PC-3 (cell line): ENCODE measurements around the gene TMEM45A. TPM values are rescaled to one million over a fixed set of nuclear protein-coding genes. Genes with fewer than 3 reads are reported as not detected.

Experiments used
- ATAC-seq: fragments of 200-7000 bp; cut with Tn5 transposase; 2 replicates; pipeline ENCODE4 v1.9.1; 2020; ENCODE audit warnings: mild to moderate bottlenecking, moderate library complexity
- BruUV-seq: library from RNA; stranded (reverse); fragments of 400-500 nt; replicated peaks from 2 replicates; lab custom pipeline; 2021; lab: Mats Ljungman, UMichigan
- CTCF ChIA-PET: fragments of 300-600 bp; sonication (Branson Sonifier 250); formaldehyde crosslinking; loops from one replicate; lab custom pipeline; 2022; ENCODE audit warnings: antibody characterized with exemption; lab: Charles Lee
- POLR2A ChIA-PET: fragments of 300-600 bp; sonication (Branson Sonifier 250); formaldehyde crosslinking; loops from one replicate; lab custom pipeline; 2022; ENCODE audit warnings: antibody characterized with exemption; ENCODE audit not compliant: unreplicated experiment; lab: Charles Lee
- DNase-seq: peaks from one replicate; pipeline ENCODE4 v3.0.0-alpha.2; 2015
- H2AFZ ChIP-seq: fragments of 300-600 bp; sonication (generic); 2 replicates; pipeline ENCODE4 v1.6.0; 2016; ENCODE audit warnings: antibody characterized with exemption, low read length
- H3F3A ChIP-seq: fragments of 300-600 bp; sonication (generic); one replicate; pipeline ENCODE4 v1.6.0; 2017; ENCODE audit warnings: antibody characterized with exemption, low read length, control low read depth, mild to moderate bottlenecking; ENCODE audit not compliant: unreplicated experiment
- H3K27ac ChIP-seq: fragments of 300-600 bp; sonication (generic); 2 replicates; pipeline ENCODE4 v1.5.1; 2016; ENCODE audit warnings: mild to moderate bottlenecking, low read length
- H3K27me3 ChIP-seq: fragments of 300-600 bp; sonication (generic); 2 replicates; pipeline ENCODE4 v1.6.1; 2016; ENCODE audit warnings: low read length, mixed read lengths
- H3K36me3 ChIP-seq: fragments of 300-600 bp; sonication (generic); 2 replicates; pipeline ENCODE4 v1.6.1; 2016; ENCODE audit warnings: low read depth, mixed run types, low read length, mixed read lengths
- H3K4me1 ChIP-seq: fragments of 300-600 bp; sonication (generic); 2 replicates; pipeline ENCODE4 v1.5.1; 2016; ENCODE audit warnings: low read length; ENCODE audit not compliant: insufficient read depth
- H3K4me2 ChIP-seq: fragments of 300-600 bp; sonication (generic); 2 replicates; pipeline ENCODE4 v1.6.0; 2016; ENCODE audit warnings: low read length
- H3K4me3 ChIP-seq: fragments of 300-600 bp; sonication (generic); 2 replicates; pipeline ENCODE4 v1.5.1; 2016; ENCODE audit warnings: mild to moderate bottlenecking, low read length, mixed read lengths
- H3K79me2 ChIP-seq: fragments of 300-600 bp; sonication (generic); 2 replicates; pipeline ENCODE4 v1.6.1; 2017; ENCODE audit warnings: low read length, mixed read lengths
- H3K9ac ChIP-seq: fragments of 300-600 bp; sonication (generic); 2 replicates; pipeline ENCODE4 v1.6.0; 2016; ENCODE audit warnings: mild to moderate bottlenecking, low read length
- H3K9me2 ChIP-seq: fragments of 300-600 bp; sonication (generic); replicated peaks from 2 replicates; pipeline ENCODE4 v1.6.1; 2016; ENCODE audit warnings: mixed run types, low read length, mixed read lengths
- H3K9me3 ChIP-seq: fragments of 300-600 bp; sonication (generic); 2 replicates; pipeline ENCODE4 v1.6.1; 2016; ENCODE audit warnings: low read length, mixed read lengths
- H4K20me1 ChIP-seq: fragments of 300-600 bp; sonication (generic); 2 replicates; pipeline ENCODE4 v1.6.1; 2016; ENCODE audit warnings: low read length, mixed read lengths
- CTCF ChIP-seq: fragments of 300-600 bp; sonication (generic); conservative IDR thresholded peaks from 2 replicates; pipeline ENCODE4 v1.5.1; 2017; ENCODE audit warnings: antibody characterized with exemption, low read depth, mild to moderate bottlenecking, low read length
- EZH2 ChIP-seq: fragments of 300-600 bp; sonication (generic); IDR thresholded peaks from one replicate; pipeline ENCODE4 v1.6.1; 2017; ENCODE audit warnings: antibody characterized with exemption, mild to moderate bottlenecking, low read length; ENCODE audit not compliant: unreplicated experiment
- EZH2phosphoT487 ChIP-seq: fragments of 300-600 bp; sonication (generic); IDR thresholded peaks from 2 replicates; pipeline ENCODE4 v1.6.1; 2018; ENCODE audit warnings: mild to moderate bottlenecking, antibody characterized with exemption, low read length, borderline replicate concordance
- intact Hi-C: fragments of 100-400 bp; cut with micrococcal nuclease; formaldehyde crosslinking; loops from 2 replicates; pipeline ENCODE4 v1.9.0; 2023
- total RNA-seq: library from RNA; depleted of rRNA; stranded (reverse); fragments of >200 nt; gene quantifications from 2 replicates; pipeline ENCODE4 v1.2.3, GENCODE V29; 2014

The TMEM45A gene
- total RNA-seq, 1 experiment from 2014 or later = 7.6 TPM

- ChIA-PET CTCF (no interaction called here), POLR2A (no interaction called here)
- intact Hi-C loops = no loop called here
- H3K36me3 ChIP-seq = no peaks in the 10 kb centered on the region
- H3K4me2 ChIP-seq = no peak overlapping the region
- peaks cover 26% of the 10 kb centered on the region for H3K4me1 ChIP-seq
- ATAC-seq (no peak), DNase-seq (no peak)
- H2AFZ ChIP-seq = no peak overlapping the region
- no peak overlapping the region for H3K9ac ChIP-seq
- TF ChIP-seq EZH2 = no peak
- no peak for TF ChIP-seq EZH2phosphoT487
- TF ChIP-seq CTCF = no peak
- BruUV-seq = no TSS peak
- H3K27me3 ChIP-seq = no peaks in the 10 kb centered on the region
- H4K20me1 ChIP-seq = no peaks in the 10 kb centered on the region
- no peak overlapping the region for H3K4me3 ChIP-seq
- no peaks in the 10 kb centered on the region for H3K9me3 ChIP-seq
- H3K27ac ChIP-seq = no peak overlapping the region
- no peaks in the 10 kb centered on the region for H3F3A ChIP-seq
- H3K79me2 ChIP-seq = no peaks in the 10 kb centered on the region
- H3K9me2 ChIP-seq = no peaks in the 10 kb centered on the region
Measured at GRCh38 chr3:100532411-100532810, 40.0 kb downstream of the TMEM45A start.

GRCh38 chr3:100533176-100533575, 40.8 kb downstream of the TMEM45A start:
- Histone ChIP-seq H3K4me2 (no peak overlapping the region), H2AFZ (no peak overlapping the region), H3K27ac (no peak overlapping the region), H3K4me1 (peaks cover 34% of the 10 kb centered on the region), H3K27me3 (no peaks in the 10 kb centered on the region), H3K79me2 (no peaks in the 10 kb centered on the region), H3K9me2 (no peaks in the 10 kb centered on the region), H3K9ac (no peak overlapping the region), H3K36me3 (no peaks in the 10 kb centered on the region), H4K20me1 (no peaks in the 10 kb centered on the region), H3F3A (no peaks in the 10 kb centered on the region), H3K9me3 (no peaks in the 10 kb centered on the region), H3K4me3 (no peak overlapping the region)
- ChIA-PET POLR2A (interaction anchor here (0.6 kb wide), 1 partner anchor 896 kb away, joined by 14 read pairs; no protein-coding TSS in a partner anchor), CTCF (no interaction called here)
- ATAC-seq (no peak), DNase-seq (no peak)
- no TSS peak for BruUV-seq
- intact Hi-C loops = no loop called here
- TF ChIP-seq EZH2phosphoT487 (no peak), CTCF (no peak), EZH2 (no peak)

- Histone ChIP-seq H3K4me1 (peaks cover 36% of the 10 kb centered on the region), H3K36me3 (no peaks in the 10 kb centered on the region), H4K20me1 (no peaks in the 10 kb centered on the region), H3F3A (no peaks in the 10 kb centered on the region), H3K9ac (peak overlapping the region; percentile 20; the same call in 1 of the 2 replicates), H3K79me2 (no peaks in the 10 kb centered on the region), H3K9me3 (no peaks in the 10 kb centered on the region), H3K9me2 (no peaks in the 10 kb centered on the region), H3K27me3 (no peaks in the 10 kb centered on the region), H2AFZ (no peak overlapping the region), H3K4me2 (peak overlapping the region; percentile 29), H3K4me3 (no peak overlapping the region), H3K27ac (peak overlapping the region; percentile 76)
- DNase-seq (peak; percentile 21), ATAC-seq (no peak)
- POLR2A ChIA-PET = no interaction called here
- CTCF ChIA-PET = interaction anchor here (0.5 kb wide), 1 partner anchor 72 kb away, joined by 9 read pairs; no protein-coding TSS in a partner anchor
- BruUV-seq = no TSS peak
- TF ChIP-seq EZH2 (no peak), CTCF (no peak), EZH2phosphoT487 (no peak)
- intact Hi-C loops = no loop called here
Measured at GRCh38 chr3:100535610-100535943, 43.2 kb downstream of the TMEM45A start.
